D341Med (cell line): ENCODE results near the gene MCFD2.
A peak's percentile ranks its signal among the peaks of the same experiment; 100 is the strongest.
"Not testable (repeated sequence)": the region's sequence is repeated elsewhere in the genome, so short reads cannot be mapped to it uniquely, and the experiment has no call there.

ENCODE experiments used
- DNase-seq: peaks from one replicate; pipeline ENCODE4 v3.0.0; 2012; ENCODE audit warnings: low spot score

The MCFD2 gene

DNA sequence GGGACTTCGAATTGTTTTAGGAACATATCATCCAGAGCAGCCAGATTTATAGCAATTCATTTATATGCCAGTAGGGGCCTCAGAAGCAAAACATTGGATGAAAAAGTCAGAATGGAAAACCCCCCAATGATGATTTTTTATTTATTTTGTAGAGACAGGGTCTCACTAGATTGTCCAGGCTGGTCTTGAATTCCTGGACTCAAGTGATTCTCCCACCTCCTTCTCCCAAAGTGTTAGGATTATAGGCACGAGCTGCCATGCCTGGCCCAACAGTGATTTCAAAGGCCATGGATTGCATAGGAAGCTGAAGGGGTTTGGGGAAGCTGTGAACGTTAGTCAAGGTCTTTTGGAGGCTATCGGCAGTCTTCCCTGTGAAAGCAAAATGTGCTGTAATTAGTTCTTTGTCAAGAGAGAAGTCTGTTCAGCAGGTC lies 21.9 kb upstream of the MCFD2 start:
- DNase-seq = no peak

GRCh38 chr2:46936566-46936965 lies 21.0 kb upstream of the MCFD2 start:
- DNase-seq = no peak

GRCh38 chr2:46935071-46935470 lies 19.5 kb upstream of the MCFD2 start:
- DNase-seq = no peak

DNA sequence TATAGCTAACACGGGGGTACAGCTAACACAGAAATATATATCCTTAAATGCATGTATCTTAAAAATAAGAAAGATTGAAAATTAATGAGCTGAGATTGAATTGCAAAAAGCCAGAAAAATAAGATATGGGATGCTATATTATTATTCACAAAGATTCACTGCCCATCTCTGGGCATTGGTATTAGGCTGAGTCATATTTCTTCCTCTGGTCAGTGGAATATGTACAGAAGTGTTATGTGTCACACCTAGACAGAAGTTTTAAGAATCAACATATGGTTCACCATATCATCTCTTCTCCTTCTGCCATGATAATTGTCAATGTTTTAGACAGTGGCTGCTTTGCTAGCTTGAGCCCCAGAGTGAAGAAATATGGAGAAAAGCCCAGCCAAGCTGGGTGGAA lies 14.0 kb upstream of the MCFD2 start:
- no peak for DNase-seq

GRCh38 chr2:46926863-46927262 lies 11.3 kb upstream of the MCFD2 start:
- DNase-seq = no peak

DNA sequence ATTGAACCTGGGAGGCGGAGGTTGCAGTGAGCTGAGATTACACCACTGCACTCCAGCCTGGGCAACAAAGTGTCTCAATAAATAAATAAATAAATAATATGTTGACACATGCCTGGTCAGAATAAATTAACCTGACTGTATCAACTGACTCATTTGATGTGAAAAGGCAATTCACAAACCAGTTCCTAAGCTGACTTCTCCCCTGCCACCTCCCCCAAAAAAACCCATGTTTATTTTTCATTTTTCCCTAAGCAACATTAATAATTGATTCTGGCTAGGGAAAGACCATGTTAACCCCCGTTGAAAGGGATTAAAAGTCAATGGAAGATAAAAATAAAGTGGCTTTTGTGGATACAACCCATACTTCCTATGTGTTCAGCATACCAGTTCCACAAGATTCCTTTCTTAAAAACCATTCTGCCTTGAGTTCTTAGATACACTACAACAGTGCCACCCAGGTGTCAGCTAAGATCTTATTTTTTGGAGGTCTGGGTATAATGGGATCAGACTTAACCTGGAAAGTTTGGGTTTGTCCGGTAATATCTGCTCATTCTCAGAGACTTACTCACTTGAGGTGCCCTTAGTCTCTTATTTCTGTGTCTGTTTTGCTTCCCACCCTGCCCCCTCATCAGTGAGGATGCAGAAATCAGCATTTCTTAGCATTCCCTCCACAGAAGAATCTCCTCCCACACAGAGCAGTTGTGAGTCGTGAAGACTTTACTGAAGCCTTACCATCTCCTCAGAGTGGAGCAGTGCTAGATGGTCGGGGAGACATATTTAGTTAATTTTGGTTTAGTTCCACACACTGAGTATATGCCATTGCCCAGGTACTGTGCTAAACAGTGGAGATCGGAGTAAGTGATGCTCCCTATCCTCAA lies 10.1 kb upstream of the MCFD2 start:
- DNase-seq = no peak

- DNase-seq = no peak
Measured at GRCh38 chr2:46924608-46925007, 9.0 kb upstream of the MCFD2 start.

GRCh38 chr2:46924038-46924437 lies 8.4 kb upstream of the MCFD2 start:
- no peak for DNase-seq

GRCh38 chr2:46923041-46923528 lies 7.5 kb upstream of the MCFD2 start:
- DNase-seq = no peak

- no peak for DNase-seq
Measured at GRCh38 chr2:46922606-46923005, 7.0 kb upstream of the MCFD2 start.

DNA sequence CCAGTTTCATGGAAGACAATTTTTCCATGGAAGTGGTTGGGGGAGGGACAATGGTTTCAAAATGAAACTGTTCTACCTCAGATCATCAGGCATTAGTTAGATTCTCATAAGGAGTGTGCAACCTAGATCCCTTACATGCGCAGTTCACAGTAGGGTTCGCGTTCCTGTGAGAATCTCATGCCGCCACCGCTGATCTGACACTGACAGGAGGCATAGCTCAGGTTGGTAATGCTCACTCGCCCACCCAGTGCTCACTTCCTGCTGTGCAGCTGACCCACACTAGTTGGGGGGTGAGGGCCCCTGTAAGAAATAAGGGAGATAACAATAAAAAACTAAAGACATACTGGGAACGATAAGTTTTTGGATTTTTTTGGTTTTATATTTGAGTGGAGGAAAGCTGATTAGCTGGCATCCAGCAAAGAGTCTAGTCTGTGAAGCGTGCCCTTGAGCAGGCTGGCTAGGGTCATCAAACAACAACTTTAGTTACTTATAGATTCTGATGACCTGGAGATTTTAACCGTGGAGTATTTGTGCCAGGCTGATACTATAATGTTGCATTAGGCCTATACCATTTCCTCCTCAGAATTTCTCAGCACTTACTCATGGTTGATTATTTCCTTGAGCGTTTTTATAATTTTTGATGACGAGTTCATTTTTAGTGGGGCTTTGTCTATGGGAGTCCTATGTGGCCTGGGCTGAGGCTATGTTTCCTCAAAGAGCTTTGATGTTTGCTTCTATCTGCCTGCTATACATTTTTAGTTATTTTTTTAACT lies 6.3 kb upstream of the MCFD2 start:
- no peak for DNase-seq

GRCh38 chr2:46917628-46918027 lies 2.0 kb upstream of the MCFD2 start:
- DNase-seq = no peak

DNA sequence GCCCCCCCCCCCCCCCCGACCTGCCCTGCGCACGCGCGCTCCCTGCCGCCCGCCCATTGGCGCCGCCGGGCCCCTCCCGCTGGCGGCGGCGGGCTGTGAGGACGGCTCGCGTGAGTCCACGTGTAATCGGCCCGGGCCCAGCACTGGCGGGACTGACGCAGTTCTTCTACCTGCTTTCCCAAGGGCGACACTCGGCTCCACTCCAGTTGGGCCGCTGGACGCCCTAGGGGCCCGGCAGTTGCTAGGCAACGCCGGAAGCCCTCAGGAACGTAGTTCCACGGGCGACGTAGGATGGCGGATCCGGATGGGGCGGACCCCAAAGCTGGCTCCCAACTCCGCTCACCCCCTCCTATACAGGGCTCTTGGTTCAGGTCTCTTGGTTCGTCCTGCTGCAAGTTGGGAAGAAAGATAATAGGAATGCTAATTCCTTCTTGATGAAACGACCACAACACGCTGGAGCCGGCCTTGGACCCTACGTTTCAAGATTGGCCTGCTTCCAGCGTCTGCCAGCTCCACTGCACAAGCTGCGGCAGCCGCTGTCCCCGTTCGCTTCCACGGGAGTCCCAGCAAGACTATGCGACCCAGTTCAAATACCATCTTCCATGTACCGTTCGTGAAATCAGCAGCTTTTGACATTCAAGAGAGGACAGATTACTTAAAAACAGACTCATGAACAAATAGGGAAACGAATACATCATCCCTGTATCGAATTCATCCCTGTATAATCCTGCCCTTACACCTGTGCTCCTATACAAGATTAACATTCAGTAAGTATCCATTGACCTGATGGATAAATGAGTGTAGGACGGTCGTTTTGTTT lies 415 bp upstream of the MCFD2 start:
- peak; percentile 97 for DNase-seq

- no peak for DNase-seq
Measured at GRCh38 chr2:46914578-46915230, 902 bp downstream of the MCFD2 start.

- DNase-seq = no peak
Measured at GRCh38 chr2:46913471-46914381, 1.9 kb downstream of the MCFD2 start.

GRCh38 chr2:46909771-46910419 lies 5.7 kb downstream of the MCFD2 start:
- no peak for DNase-seq

- DNase-seq = no peak
Measured at GRCh38 chr2:46909150-46909549, 6.5 kb downstream of the MCFD2 start.

- DNase-seq = not testable (repeated sequence)
Measured at GRCh38 chr2:46904908-46905678, 10.5 kb downstream of the MCFD2 start.

GRCh38 chr2:46902980-46903379 lies 12.6 kb downstream of the MCFD2 start:
- not testable (repeated sequence) for DNase-seq
